ENCODE data around the gene DNAJC6. TPM values are rescaled to one million over a fixed set of nuclear protein-coding genes. Genes with fewer than 3 reads are reported as not detected.
A peak's percentile ranks its signal among the peaks of the same experiment; 100 is the strongest.

Gene DNAJC6
- total and polyA plus RNA-seq, 7 donors: 0.09 to 2.2 (median 0.46) TPM

GRCh38 chr1:65418522-65419185, 109.3 kb downstream of the DNAJC6 start:
- intact Hi-C loops (cut with DNase I): no loop called here
- ATAC-seq (no peak), DNase-seq (no peak)
- Histone ChIP-seq H3K27ac (no peak overlapping the region), H3K4me3 (no peak overlapping the region), H3K9me3 (no peaks in the 10 kb centered on the region), H3K36me3 (ENCODE audit: insufficient read depth in 1 of 2, low read depth in 1 of 2) (no peaks in the 10 kb centered on the region), H3K27me3 (ENCODE audit: insufficient read depth in 3 of 3, low read length in 2 of 3) (no peaks in the 10 kb centered on the region), H3K4me1 (peaks cover 23% of the 10 kb centered on the region)
- TF ChIP-seq CTCF (IDR thresholded peaks at IDR 0.05): no peak
- WGBS, 3 donors: 93% methylated on average over 4 of the region's 4 CpGs

GRCh38 chr1:65419681-65420589, 110.6 kb downstream of the DNAJC6 start:
- WGBS, 3 donors: 1 to 2% (median 1%) methylated on average over 33 to 52 of the region's 52 CpGs
- ATAC-seq (peak; percentile 92 to 97 (median 93)), DNase-seq (peak; percentile 97 to 99)
- peak overlapping the region; percentile 98 for H3K27ac ChIP-seq
- H3K4me3 ChIP-seq: peak overlapping the region; percentile 91
- intact Hi-C loops (cut with DNase I): loop anchor here (5.0 to 10.0 kb wide), 4 partner anchors 92 to 355 kb away; no protein-coding TSS in a partner anchor
- H3K27me3 ChIP-seq (ENCODE audit: insufficient read depth in 3 of 3, low read length in 2 of 3): no peaks in the 10 kb centered on the region
- peaks cover 34% of the 10 kb centered on the region for H3K4me1 ChIP-seq
- no peak for TF ChIP-seq CTCF (IDR thresholded peaks at IDR 0.05)
- H3K9me3 ChIP-seq: no peaks in the 10 kb centered on the region
- peaks cover 0 to under 1% of the 10 kb centered on the region in 2 donors for H3K36me3 ChIP-seq (ENCODE audit: insufficient read depth in 1 of 2, low read depth in 1 of 2)

GRCh38 chr1:65420590-65421350, 111.4 kb downstream of the DNAJC6 start, which contains the start of the genes LEPR and LEPROT:
Gene LEPR, plus strand, starts transcription at chr1:65420668. Its CDS starts 144,898 bp downstream, at chr1:65565566.
Gene LEPROT, plus strand, starts transcription at chr1:65420668. Its CDS starts 57 bp downstream, at chr1:65420725.
- Histone ChIP-seq H3K4me1 (peaks cover 34% of the 10 kb centered on the region), H3K27ac (peak within 1 kb of the TSS; percentile 98), H3K36me3 (ENCODE audit: insufficient read depth in 1 of 2, low read depth in 1 of 2) (peaks cover 0 to 9% of the 10 kb centered on the region in 2 donors), H3K9me3 (no peaks in the 10 kb centered on the region), H3K27me3 (ENCODE audit: insufficient read depth in 3 of 3, low read length in 2 of 3) (no peaks in the 10 kb centered on the region), H3K4me3 (peak within 1 kb of the TSS; percentile 91)
- ATAC-seq (no peak), DNase-seq (no peak)
- no peak for TF ChIP-seq CTCF (IDR thresholded peaks at IDR 0.05)
- intact Hi-C loops (cut with DNase I): loop anchor here (5.0 to 10.0 kb wide), 4 partner anchors 92 to 356 kb away; no protein-coding TSS in a partner anchor
- 0 to 1% (median 0%) methylated on average over 36 to 60 of the region's 60 CpGs for WGBS, 3 donors

DNA sequence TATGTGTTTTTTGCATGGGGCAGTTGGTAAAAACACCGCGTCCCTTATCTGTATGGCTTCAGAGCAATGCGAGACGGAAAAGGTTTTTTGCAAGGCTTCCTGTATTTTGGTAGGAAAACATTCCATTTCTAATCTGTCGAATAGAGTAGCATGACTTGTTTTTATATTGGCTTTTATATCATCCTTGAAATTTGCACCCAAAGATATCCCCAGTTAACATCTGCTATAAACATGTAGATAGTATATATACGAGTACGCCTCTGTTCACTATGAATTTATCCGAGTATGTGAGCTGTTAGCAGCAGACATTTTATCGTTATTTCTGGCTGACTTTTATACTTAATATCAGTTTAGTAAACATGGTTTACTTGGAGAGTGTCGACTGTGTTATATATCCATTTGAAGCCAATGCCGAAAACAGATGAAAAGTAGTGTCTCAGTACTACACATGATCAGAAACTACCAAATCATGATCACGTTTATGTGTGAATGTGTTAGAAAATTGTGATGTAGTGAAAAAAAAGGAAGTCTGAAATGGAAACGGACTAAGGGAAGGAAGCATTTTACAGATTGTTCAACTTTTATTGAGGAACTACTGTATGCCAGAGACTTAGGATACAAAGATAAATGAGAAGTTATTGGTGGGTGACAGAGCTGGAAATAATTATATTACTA, 112.1 kb downstream of the DNAJC6 start:
- H3K4me3 ChIP-seq: peak overlapping the region; percentile 91
- H3K36me3 ChIP-seq (ENCODE audit: insufficient read depth in 1 of 2, low read depth in 1 of 2): peaks cover 0 to 16% of the 10 kb centered on the region in 2 donors
- no peak for DNase-seq
- H3K27ac ChIP-seq: peak overlapping the region; percentile 98
- TF ChIP-seq CTCF (IDR thresholded peaks at IDR 0.05): no peak
- H3K4me1 ChIP-seq: peaks cover 34% of the 10 kb centered on the region
- WGBS, 3 donors: 3 to 4% (median 4%) methylated on average over 13 of the region's 13 CpGs
- intact Hi-C loops (cut with DNase I): loop anchor here (5.0 to 10.0 kb wide), 4 partner anchors 91 to 357 kb away; no protein-coding TSS in a partner anchor
- no peaks in the 10 kb centered on the region for H3K27me3 ChIP-seq (ENCODE audit: insufficient read depth in 3 of 3, low read length in 2 of 3)
- H3K9me3 ChIP-seq: no peaks in the 10 kb centered on the region
- no peak for ATAC-seq
